Measurements from ENCODE around the gene POP7. TPM values are rescaled to one million over a fixed set of nuclear protein-coding genes. Genes with fewer than 3 reads are reported as not detected.

The POP7 gene
- total RNA-seq, 1 experiment from 2014 or later: 96.9 TPM

- Histone ChIP-seq H3K23ac (ENCODE audit: insufficient read length, low read depth, low read length) (no peak overlapping the region), H3K14ac (ENCODE audit: insufficient read depth, low read length) (no peak overlapping the region), H2AK5ac (ENCODE audit: insufficient read length, low read length) (no peak overlapping the region), H2BK120ac (ENCODE audit: low read depth, low read length, poor library complexity, severe bottlenecking) (no peak overlapping the region), H4K20me1 (ENCODE audit: control insufficient read depth, insufficient read depth, insufficient read length) (no peaks in the 10 kb centered on the region), H3K56ac (ENCODE audit: insufficient read length, low read depth, low read length) (no peak overlapping the region), H3K23me2 (ENCODE audit: insufficient read length, low read depth, low read length, poor library complexity, severe bottlenecking) (peaks cover 8% of the 10 kb centered on the region), H3T11ph (ENCODE audit: low read length) (no peak overlapping the region), H3K27ac (ENCODE audit: insufficient read length, low read depth, low read length) (no peak overlapping the region), H3K79me2 (ENCODE audit: insufficient read depth, low read length) (peaks cover 8% of the 10 kb centered on the region; the same call in 1 of the 2 replicates), H3K9ac (ENCODE audit: extremely low read depth, insufficient read length, low read length) (no peak overlapping the region), H2BK20ac (ENCODE audit: low read depth, low read length, poor library complexity, severe bottlenecking) (no peak overlapping the region), H2BK5ac (ENCODE audit: insufficient read length, low read length) (no peak overlapping the region), H3K27me3 (ENCODE audit: insufficient read depth, low read length) (no peaks in the 10 kb centered on the region), H3K18ac (ENCODE audit: insufficient read length, low read depth, low read length) (no peak overlapping the region), H3K79me1 (ENCODE audit: insufficient read depth, low read depth, low read length, poor library complexity, severe bottlenecking) (peaks cover 5% of the 10 kb centered on the region), H4K91ac (ENCODE audit: insufficient read length, low read depth, low read length) (no peak overlapping the region), H3K4me2 (ENCODE audit: insufficient read depth, insufficient read length, low read length) (no peak overlapping the region), H3K9me3 (ENCODE audit: control insufficient read depth, low read depth, low read length) (no peaks in the 10 kb centered on the region), H2AFZ (ENCODE audit: low read length) (no peak overlapping the region), H2BK15ac (ENCODE audit: low read depth, low read length) (no peak overlapping the region), H2BK12ac (ENCODE audit: insufficient read length, low read depth, low read length) (no peak overlapping the region), H4K5ac (ENCODE audit: insufficient read length, low read depth, low read length) (no peak overlapping the region), H3K4me1 (ENCODE audit: insufficient read depth, low read length) (no peaks in the 10 kb centered on the region), H4K8ac (replicated peaks; ENCODE audit: insufficient read length, low read depth, low read length) (no peak overlapping the region), H3K4ac (ENCODE audit: low read depth, low read length) (no peak overlapping the region)
- Mint-ChIP-seq H3K9me3 (no peaks in the 10 kb centered on the region; a peak in 1 of 5 replicates), H3K4me3 (no peak overlapping the region), H3K36me3 (ENCODE audit: insufficient read depth in 1 of 3, low read depth in 3 of 3) (peaks cover 4 to 19% (median 17%) of the 10 kb centered on the region in 3 experiments; a peak in 6 of 7 replicates), H3K27me3 (ENCODE audit: low read depth) (peaks cover 4% of the 10 kb centered on the region), H3K27ac (no peak overlapping the region; a peak in 1 of 7 replicates), H3K4me1 (peaks cover 10 to 11% of the 10 kb centered on the region in 2 experiments)
- no peak for DNase-seq
- no CpG with 5 or more reads among the region's 11 CpGs for WGBS (ENCODE audit: extremely low coverage, insufficient read length, low lambda C conversion rate)
- TF ChIP-seq CTCF (conservative IDR thresholded peaks at IDR 0.05): no peak
Measured at GRCh38 chr7:100711369-100711768, 5.4 kb downstream of the POP7 start.
